IPS-18c (cell line): ENCODE measurements around the gene SCYGR6.
A peak's percentile ranks its signal among the peaks of the same experiment; 100 is the strongest.

Source experiments
- H3K4me3 ChIP-seq: 2 replicates; pipeline ENCODE4 v1.7.0; 2013; ENCODE audit warnings: low read depth, mild to moderate bottlenecking, low read length, moderate library complexity; ENCODE audit not compliant: insufficient read depth
- H3K9me3 ChIP-seq: one replicate; pipeline ENCODE4 v1.6.1; 2013; ENCODE audit warnings: mild to moderate bottlenecking, low read length, moderate library complexity; ENCODE audit not compliant: control insufficient read depth, insufficient read depth

The SCYGR6 gene

DNA sequence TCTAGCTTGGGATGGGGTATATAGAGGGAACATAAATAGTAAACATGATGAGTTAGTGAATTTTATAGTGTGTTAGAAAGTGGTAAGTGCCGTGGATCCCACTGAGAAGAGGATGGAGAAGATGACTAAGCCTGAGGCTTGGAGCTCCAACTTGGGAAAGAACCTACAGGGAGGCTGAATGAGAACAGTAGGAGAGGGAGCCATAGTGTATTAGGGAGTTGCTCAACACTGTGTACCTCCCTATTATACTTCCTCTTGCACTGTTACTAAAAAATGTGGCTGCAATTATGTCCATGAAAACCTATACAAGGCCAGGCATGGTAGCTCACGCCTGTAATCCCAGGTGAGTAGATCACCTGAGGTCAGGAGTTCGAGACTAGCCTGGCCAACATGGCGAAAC is 3.9 kb downstream of the SCYGR6 start:
- Histone ChIP-seq H3K4me3 (no peak overlapping the region), H3K9me3 (no peaks in the 10 kb centered on the region)

DNA sequence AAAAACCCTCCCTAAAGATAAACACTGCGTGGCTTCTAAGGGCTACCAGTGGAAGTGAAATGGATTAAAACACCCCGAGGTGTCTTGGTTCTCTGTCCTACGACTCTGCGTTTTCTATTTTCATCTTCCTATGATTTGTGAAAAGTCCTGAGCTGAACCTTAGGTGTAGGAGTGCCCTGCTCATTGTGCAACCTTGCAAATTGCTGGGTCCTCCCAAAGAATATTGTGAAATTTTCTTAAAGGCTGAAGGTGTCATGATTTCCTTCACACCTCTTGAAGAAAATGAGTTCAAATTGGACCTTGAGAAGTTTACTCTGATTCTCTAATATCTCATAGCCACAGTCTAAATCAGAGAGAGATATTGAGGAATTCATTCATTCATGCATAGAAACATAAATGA is 4.9 kb downstream of the SCYGR6 start:
- H3K4me3 ChIP-seq, result no peak overlapping the region
- no peaks in the 10 kb centered on the region for H3K9me3 ChIP-seq

DNA sequence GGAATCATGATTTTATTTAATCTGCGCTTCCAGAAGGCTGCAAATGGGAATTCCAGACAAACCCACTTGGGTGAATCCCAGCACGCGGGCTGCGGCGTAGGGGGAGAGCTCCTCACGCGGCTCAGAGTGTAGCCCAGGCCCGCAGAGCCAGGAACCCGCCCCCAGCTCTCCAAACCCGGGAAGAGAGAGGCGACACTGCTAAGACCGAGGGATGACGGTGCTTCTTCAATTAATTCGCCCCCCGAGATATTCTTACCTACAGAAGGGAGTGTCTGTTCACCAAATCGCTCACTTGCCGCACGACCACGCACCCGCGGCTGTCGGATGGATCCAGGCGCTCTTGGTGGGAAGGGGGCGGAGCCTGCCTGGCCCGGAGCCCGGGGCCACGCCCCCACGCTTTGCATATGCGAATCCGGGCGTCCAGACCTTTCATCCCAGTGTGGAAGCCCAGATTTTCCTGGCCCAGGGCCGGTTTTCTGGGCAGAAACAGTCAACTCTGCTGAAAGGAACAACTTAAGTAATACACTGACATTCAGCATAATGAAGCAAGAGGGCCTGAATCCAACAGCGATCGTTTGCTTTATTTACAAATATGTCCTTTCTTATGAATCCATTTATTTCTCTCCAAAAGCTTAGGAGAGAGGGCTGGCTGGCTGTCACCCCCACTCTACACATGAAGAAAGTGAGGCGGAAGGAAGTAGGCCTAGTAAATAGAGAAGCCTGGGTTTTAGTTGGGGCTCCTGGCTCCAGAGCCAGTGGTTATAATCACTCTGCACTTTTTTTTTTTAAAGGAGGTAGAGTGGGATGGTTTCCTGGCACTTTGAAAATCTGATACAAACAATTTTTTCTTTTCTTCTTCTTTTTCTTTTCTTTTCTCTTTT is 6.6 kb downstream of the SCYGR6 start, which contains the start of gene SLC19A3:
Gene SLC19A3 (minus strand): TSS at position 342 of the 881 bp plus-strand sequence. CDS start 15,710 bp downstream, outside the sequence.
- Histone ChIP-seq H3K4me3 (peak within 1 kb of the TSS; percentile 64), H3K9me3 (no peaks in the 10 kb centered on the region)

DNA sequence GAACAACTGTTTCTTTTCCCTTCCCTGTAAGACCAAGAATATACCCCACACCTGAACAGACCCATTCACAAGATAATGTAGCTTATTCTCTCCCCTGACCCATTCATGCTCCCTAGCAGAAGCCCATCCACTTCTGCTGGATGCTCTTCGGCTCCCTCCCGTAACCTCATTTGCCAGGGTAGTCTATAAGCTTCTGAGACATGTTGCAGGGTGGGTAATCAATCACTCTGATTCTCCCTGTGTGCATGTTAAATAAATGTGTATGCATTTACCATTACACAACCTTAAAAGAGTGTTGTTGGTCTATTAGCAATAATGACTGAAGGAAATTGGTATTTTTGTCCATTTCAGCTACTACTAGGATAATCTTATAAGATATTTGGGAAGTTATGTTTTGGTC is 8.1 kb downstream of the SCYGR6 start:
- H3K4me3 ChIP-seq, result no peak overlapping the region
- H3K9me3 ChIP-seq, result no peaks in the 10 kb centered on the region

DNA sequence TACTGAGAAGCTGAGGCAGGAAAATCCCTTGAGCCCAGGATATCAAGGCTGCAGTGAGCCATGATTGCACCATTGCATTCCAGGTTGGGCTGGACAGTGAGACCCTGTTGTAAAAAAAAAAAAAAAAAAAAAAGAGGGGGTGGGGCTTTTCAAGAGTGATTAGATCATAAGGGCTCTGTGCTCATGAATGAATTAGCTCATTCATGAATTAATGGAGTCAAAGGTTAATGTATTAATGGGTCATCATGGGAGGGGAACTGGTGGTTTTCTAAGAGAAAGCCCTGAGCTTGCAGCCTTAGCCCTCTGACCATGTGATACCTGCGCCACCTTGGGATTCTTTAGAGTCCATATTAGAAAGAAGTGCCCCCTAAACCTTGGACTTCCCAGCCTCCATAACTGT is 11.3 kb downstream of the SCYGR6 start:
- Histone ChIP-seq H3K9me3 (peaks cover 2% of the 10 kb centered on the region), H3K4me3 (no peak overlapping the region)

DNA sequence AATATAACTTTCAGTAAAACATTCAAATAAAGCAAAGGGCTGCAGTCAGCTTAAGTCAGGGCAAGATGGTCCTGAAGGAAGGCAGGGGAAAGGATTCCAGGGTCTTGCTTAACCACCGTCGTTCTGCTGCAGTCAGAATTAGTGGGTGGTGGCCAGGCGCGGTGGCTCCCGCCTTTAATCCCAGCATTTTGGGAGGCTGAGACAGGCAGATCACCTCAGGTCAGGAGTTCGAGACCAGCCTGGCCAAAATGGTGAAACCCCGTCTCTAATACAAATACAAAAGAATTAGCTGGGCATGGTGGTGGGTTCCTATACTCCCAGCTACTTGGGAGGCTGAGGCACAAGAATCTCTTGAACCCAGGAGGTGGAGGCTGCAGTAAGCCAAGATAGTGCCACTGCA is 13.6 kb downstream of the SCYGR6 start:
- peaks cover 2% of the 10 kb centered on the region for H3K9me3 ChIP-seq
- no peak overlapping the region for H3K4me3 ChIP-seq

DNA sequence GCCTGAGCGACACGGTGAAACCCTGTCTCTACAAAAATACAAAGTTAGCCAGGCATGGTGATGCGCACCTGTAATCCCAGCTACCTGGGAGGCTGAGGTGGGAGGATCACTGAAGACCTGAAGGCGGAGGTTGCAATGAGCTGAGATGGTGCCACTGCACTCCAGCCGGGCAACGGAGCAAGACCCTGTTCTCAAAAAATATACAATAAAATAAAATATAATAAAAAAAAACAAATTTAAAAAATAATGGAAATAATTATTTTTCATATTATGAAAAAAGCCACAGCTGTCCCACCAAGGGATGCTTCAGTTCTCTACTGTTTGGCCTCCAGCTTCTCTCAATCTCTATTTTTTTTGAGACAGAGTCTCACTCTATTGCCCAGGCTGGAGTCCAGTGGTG is 17.2 kb downstream of the SCYGR6 start:
- Histone ChIP-seq H3K4me3 (no peak overlapping the region), H3K9me3 (peaks cover 2% of the 10 kb centered on the region)

DNA sequence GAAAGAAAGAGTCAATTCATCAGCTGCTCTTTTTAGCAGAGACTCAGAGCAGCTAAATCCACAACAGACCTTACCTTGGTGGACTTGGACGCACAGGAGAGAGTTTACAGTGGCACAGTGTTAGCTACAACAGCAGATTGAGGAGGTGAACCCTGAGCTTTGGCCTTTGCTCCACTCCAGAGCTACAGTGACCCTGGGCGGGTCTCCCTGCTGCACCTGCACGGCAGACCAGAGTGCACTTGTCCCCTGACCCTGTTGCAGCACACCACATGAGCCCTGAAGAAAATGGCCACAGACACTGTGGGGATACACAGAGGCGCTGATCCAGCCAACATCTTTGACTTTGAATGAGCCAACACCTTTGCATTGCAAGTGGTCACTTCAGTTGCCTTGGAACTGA is 17.7 kb downstream of the SCYGR6 start:
- no peak overlapping the region for H3K4me3 ChIP-seq

DNA sequence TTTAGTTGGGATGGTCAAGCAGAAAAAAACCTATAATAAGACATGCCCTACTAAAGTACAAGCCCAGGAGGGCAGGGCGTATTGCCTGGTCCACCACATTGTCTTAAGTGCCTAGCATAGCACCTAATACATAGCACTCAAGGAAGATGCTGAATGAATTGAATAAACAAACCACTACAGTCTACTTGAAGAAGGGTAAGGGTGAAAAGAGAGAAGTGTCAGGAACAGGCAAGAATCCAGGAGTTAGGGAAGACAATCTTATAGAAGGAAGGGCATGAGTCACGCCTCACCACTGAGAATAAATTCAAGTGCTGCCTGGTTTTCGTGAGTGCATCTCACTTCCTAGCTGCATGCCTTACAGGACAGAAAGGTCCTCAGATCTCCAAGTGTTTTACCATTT is 20.6 kb downstream of the SCYGR6 start:
- Histone ChIP-seq H3K9me3 (no peaks in the 10 kb centered on the region), H3K4me3 (no peak overlapping the region)

More for the DNA sequence above, 17.7 kb downstream of the SCYGR6 start:
- H3K9me3 ChIP-seq, result peaks cover 2% of the 10 kb centered on the region

DNA sequence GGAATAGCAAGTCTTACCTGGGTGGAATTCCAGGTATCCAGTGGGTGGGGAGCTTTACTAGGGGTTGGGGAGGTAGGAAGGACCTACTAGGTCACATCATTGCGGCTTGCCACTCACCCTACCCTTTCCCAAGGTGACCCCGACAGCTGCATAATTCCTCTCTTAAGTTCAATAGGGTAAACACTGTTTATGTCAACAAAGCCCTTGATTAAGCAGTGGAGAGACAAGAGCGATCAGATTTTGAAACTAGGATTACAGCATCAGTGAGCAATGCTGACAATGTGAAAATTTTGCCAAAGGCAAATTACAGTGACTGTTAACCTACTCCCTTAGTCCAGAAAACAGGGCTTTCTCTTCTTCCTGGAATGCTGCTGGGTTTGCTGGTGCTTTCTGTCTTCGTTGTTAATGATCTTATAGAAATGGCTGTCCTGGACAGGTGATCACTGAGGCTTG is 21.3 kb downstream of the SCYGR6 start:
- Histone ChIP-seq H3K9me3 (no peaks in the 10 kb centered on the region), H3K4me3 (no peak overlapping the region)

DNA sequence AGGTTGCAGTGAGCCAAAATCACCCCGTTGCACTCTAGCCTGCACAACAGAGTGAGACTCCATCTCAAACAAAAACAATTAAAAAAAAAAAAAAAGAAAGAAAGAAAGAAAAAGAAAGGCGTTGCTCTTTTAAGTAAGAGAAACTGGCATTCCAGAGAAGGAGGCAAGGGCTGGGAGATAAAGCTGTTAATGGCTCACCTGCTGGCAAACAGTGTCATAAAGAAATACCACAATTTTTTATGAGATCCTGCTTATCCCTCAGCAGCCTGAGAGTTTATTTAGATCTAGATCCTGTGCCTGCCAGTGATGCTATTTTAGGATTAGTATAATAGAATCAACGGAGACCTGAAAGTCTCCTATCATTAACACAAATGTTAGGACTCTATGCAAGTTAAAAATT is 23.0 kb downstream of the SCYGR6 start:
- Histone ChIP-seq H3K9me3 (no peaks in the 10 kb centered on the region), H3K4me3 (no peak overlapping the region)

DNA sequence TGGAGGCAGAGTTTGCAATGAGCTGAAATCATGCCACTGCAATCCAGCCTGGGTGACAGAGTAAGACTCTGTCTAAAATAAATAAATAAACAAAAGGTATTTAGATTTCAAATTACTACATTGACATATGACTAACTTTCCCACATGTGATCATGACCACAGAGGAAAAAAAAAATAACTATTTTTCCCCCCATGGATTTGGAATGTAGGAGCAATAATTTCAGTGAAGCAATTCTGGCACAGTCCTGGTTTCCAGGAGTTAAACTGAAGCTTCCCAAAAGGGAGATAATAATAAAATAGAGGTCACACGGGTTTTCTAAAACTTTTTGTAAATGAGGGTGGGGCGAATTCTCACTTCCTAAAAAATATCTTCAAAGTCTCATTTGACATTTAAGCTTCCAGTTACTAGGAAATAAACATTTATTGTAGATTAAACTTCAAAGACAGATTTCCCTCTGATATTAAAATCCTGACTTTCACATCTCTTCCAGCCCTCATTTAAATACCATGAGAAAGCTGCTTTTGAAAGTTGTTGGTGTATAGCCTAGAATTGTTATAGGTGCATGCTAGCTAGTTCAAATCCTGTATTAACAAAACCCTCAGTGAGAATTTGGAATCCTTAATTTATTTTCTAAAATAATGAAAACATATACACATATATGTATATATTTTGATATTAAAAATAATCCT is 27.4 kb downstream of the SCYGR6 start:
- no peak overlapping the region for H3K4me3 ChIP-seq
- H3K9me3 ChIP-seq, result peaks cover 2% of the 10 kb centered on the region

DNA sequence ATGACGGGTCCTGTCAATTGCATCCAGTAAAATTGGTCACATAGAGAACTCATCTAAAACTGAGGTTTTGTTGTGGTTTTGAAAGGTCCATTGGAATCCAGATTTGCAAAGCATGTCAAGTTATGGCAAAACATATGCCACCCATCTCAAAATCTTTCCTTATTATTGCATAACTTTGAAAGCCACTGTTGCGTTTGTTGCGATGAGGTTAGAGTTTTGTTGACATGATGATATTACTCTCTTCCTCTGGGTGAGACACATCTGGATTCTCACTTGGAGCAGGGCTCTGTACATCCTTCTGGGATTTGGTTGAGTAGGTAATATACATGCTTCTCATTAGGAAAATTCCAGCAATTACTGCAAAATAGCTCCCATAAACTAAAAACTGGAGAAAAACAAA is 37.4 kb downstream of the SCYGR6 start:
- Histone ChIP-seq H3K9me3 (no peaks in the 10 kb centered on the region), H3K4me3 (no peak overlapping the region)

DNA sequence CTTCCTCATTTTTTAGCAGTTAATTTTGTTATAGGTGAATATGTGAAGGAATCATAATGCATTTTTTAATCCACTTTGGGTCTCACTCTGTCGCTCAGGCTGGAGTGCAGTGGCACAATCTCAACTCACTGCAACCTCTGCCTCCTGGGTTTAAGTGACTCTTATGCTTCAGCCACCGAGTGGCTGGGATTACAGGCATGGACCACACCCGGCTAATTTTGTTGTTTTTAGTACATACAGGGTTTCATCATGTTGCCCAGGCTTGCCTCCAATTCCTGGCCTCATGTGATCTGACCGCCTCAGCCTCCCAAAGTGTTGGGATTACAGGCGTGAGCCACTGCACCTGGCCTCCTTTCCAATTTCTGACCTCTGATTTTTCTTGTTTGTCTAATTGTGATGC is 40.3 kb downstream of the SCYGR6 start:
- Histone ChIP-seq H3K4me3 (no peak overlapping the region), H3K9me3 (no peaks in the 10 kb centered on the region)

DNA sequence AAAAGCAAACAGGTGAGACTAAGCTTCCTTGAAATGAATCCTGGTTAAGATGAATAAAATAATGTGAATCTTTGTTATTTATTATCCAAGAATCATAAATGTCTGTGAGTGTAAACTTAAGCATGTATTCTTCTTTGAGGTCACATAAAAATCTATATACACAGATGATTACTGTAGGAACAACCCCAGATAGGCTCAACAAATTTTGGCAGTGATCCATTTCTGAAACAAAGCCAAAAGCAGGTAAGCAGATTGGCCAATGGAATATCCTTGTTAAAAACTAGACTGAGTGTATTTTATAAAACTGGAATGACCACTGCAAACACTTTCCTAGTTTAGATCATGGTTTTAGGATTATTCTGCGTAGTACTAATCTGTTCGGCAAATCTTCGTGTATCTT is 46.6 kb downstream of the SCYGR6 start:
- no peaks in the 10 kb centered on the region for H3K9me3 ChIP-seq
- no peak overlapping the region for H3K4me3 ChIP-seq

DNA sequence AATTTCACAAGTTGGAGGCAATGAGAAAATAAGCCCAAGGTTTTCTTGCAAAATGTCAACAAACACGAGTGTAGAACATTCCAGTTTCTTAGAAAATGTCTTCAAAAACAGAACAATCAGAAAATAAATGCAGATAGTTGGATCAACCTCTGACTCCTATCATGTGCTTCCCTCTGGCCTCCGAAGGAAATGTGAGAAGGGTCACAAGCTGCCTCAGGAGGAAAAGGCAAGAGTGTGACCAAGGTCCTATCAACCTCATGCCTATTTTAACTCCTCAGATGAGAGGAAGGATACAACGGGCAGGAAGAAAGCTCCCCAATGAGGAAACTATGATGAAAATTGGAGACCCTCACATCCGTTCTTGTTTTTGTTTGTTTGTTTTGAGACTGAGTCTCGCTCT is 50.1 kb downstream of the SCYGR6 start:
- H3K4me3 ChIP-seq, result no peak overlapping the region
- no peaks in the 10 kb centered on the region for H3K9me3 ChIP-seq
